Natural killer cell treated with Interleukin-12 subunit alpha and Interleukin-12 subunit beta and Interleukin-15 and Interleukin-18, amount 100 ng/mL, for 72 hours (primary cell): Measurements from ENCODE around the gene MAEL. TPM values are rescaled to one million over a fixed set of nuclear protein-coding genes. Genes with fewer than 3 reads are reported as not detected.

Experiments
- ATAC-seq, 2 donors: fragments of 150-1000 bp; cut with Tn5 transposase in 1 of 2; sonication (Bioruptor Pico), chemical (Tn5 transposase) in 1 of 2; 2 replicates each; pipeline ENCODE4 v1.10.0; 2021
- DNase-seq: peaks from one replicate; pipeline ENCODE4 v3.0.0; 2022; ENCODE audit warnings: low spot score
- H3K27ac Mint-ChIP-seq, 2 donors: 1 replicate in 1 of 2; 2 replicates in 1 of 2; pipeline ENCODE4 v1.8.0; 2022; ENCODE audit warnings: mixed read lengths in 2 of 2, mild to moderate bottlenecking in 1 of 2, moderate library complexity in 1 of 2
- H3K27me3 Mint-ChIP-seq, 2 donors: 1 replicate in 1 of 2; 2 replicates in 1 of 2; pipeline ENCODE4 v1.8.0; 2022; ENCODE audit warnings: mixed read lengths in 2 of 2
- H3K36me3 Mint-ChIP-seq: one replicate; pipeline ENCODE4 v1.8.0; 2022; ENCODE audit warnings: mixed read lengths
- H3K4me1 Mint-ChIP-seq, 2 donors: 1 replicate in 1 of 2; 2 replicates in 1 of 2; pipeline ENCODE4 v1.8.0; 2022; ENCODE audit warnings: low read depth in 2 of 2, mixed read lengths in 2 of 2, mild to moderate bottlenecking in 1 of 2
- H3K4me3 Mint-ChIP-seq: one replicate; pipeline ENCODE4 v1.8.0; 2022; ENCODE audit warnings: mixed read lengths
- H3K9me3 Mint-ChIP-seq: 2 replicates; pipeline ENCODE4 v1.8.0; 2022; ENCODE audit warnings: mixed read lengths
- total RNA-seq, 2 donors: library from RNA; stranded (reverse); gene quantifications; one replicate each; pipeline ENCODE4 v1.2.3, GENCODE V29; 2022

MAEL gene
- total RNA-seq, 2 donors from 2014 or later: not detected

GRCh38 chr1:167071286-167071685, 82.2 kb downstream of the MAEL start:
- DNase-seq (no peak), ATAC-seq (no peak)
- H3K9me3 Mint-ChIP-seq: no peaks in the 10 kb centered on the region
- no peaks in the 10 kb centered on the region for H3K36me3 Mint-ChIP-seq
- peaks cover 15 to 17% of the 10 kb centered on the region in 2 donors for H3K4me1 Mint-ChIP-seq
- no peak overlapping the region for H3K4me3 Mint-ChIP-seq
- H3K27me3 Mint-ChIP-seq: no peaks in the 10 kb centered on the region
- no peak overlapping the region for H3K27ac Mint-ChIP-seq

Other genes starting within 250 kb of the MAEL start
- 10 to 100 TPM; 30.3 to 53.1 TPM for gene POGK, start 149.8 kb upstream of the MAEL start, total RNA-seq
- 10 to 100 TPM in 1 of 2 donors, 1 to 10 TPM in 1; 9.3 to 10.2 TPM for gene TADA1, start 113.0 kb upstream of the MAEL start, total RNA-seq
- 1 to 10 TPM; 2.1 to 3.5 TPM for gene ILDR2, start 13.7 kb upstream of the MAEL start, total RNA-seq
- not detected for gene GPA33, start 101.1 kb downstream of the MAEL start, total RNA-seq
- gene STYXL2, start 104.8 kb downstream of the MAEL start, total RNA-seq: not detected
- 10 to 100 TPM; 22.9 to 40.2 TPM for gene POU2F1, start 231.6 kb downstream of the MAEL start, total RNA-seq